SK-N-SH (cell line): ENCODE data around the gene LRIG1. TPM values are rescaled to one million over a fixed set of nuclear protein-coding genes. Genes with fewer than 3 reads are reported as not detected.

Experiments used
- CTCF ChIA-PET: fragments of 300-600, 350-600 bp; formaldehyde crosslinking; extraction: SDS; loops from one replicate; lab custom pipeline; 2021; lab: Yijun Ruan, JAX
- POLR2A ChIA-PET: fragments of 350-600 bp; sonication (Branson Sonifier 250); formaldehyde crosslinking; extraction: SDS; loops from one replicate; lab custom pipeline; 2020; ENCODE audit warnings: antibody characterized with exemption, inconsistent platforms; lab: Yijun Ruan, JAX
- DNase-seq: peaks from one replicate; pipeline ENCODE4 v3.0.0; 2012
- H2AFZ ChIP-seq: fragments of 200-600 bp; sonication (generic); 2 replicates; pipeline ENCODE4 v1.8.1; 2016; ENCODE audit warnings: antibody characterized with exemption, mild to moderate bottlenecking, low read depth
- H3F3A ChIP-seq: fragments of 200-600 bp; sonication (generic); replicated peaks from 2 replicates; pipeline ENCODE3; 2016; ENCODE audit warnings: antibody characterized with exemption, mild to moderate bottlenecking; ENCODE audit not compliant: insufficient read depth
- H3K27ac ChIP-seq, 2 experiments: fragments of 200-500 bp in 1 of 2; fragments of 200-600 bp in 1 of 2; sonication (Bioruptor generic) in 1 of 2; sonication (generic), shearing (Covaris generic) in 1 of 2; 2 replicates each; pipeline versions ENCODE4 v1.5.1 to v1.6.1; 2014 to 2016; ENCODE audit warnings: low read depth in 2 of 2, inconsistent platforms in 1 of 2, low read length in 1 of 2, mild to moderate bottlenecking in 1 of 2, mixed read lengths in 1 of 2
- H3K27me3 ChIP-seq: fragments of 200-600 bp; sonication (generic), shearing (Covaris generic); 2 replicates; pipeline ENCODE4 v1.6.1; 2016; ENCODE audit warnings: mixed run types; ENCODE audit not compliant: insufficient read depth
- H3K36me3 ChIP-seq, 2 experiments: fragments of 200-500 bp in 1 of 2; fragments of 200-600 bp in 1 of 2; sonication (Bioruptor generic) in 1 of 2; sonication (generic) in 1 of 2; replicated peaks in 1 of 2; 2 replicates each; pipeline versions ENCODE3 to v1.5.1; 2014 to 2016; ENCODE audit warnings: low read length in 1 of 2, mild to moderate bottlenecking in 1 of 2; ENCODE audit not compliant: insufficient read depth in 2 of 2, control insufficient read depth in 1 of 2
- H3K4me1 ChIP-seq, 2 experiments: fragments of 200-500 bp in 1 of 2; fragments of 200-600 bp in 1 of 2; sonication (Bioruptor generic) in 1 of 2; sonication (generic), shearing (Covaris generic) in 1 of 2; 2 replicates each; pipeline versions ENCODE4 v1.5.1 to v1.6.1; 2014 to 2016; ENCODE audit warnings: low read depth in 1 of 2, low read length in 1 of 2, mixed run types in 1 of 2; ENCODE audit not compliant: insufficient read depth in 2 of 2, control insufficient read depth in 1 of 2
- H3K4me2 ChIP-seq: fragments of 200-600 bp; sonication (generic), shearing (Covaris generic); 2 replicates; pipeline ENCODE4 v1.6.1; 2017; ENCODE audit warnings: mixed run types
- H3K4me3 ChIP-seq, 2 experiments: fragments of 200-500 bp in 1 of 2; fragments of 200-600 bp in 1 of 2; sonication (Bioruptor generic) in 1 of 2; sonication (generic), shearing (Covaris generic) in 1 of 2; 2 replicates each; pipeline versions ENCODE4 v1.5.1 to v1.8.1; 2014 to 2016; ENCODE audit warnings: low read depth in 2 of 2, inconsistent platforms in 1 of 2, low read length in 1 of 2, mild to moderate bottlenecking in 1 of 2, mixed read lengths in 1 of 2, moderate library complexity in 1 of 2
- H3K79me2 ChIP-seq: fragments of 200-600 bp; sonication (generic); 2 replicates; pipeline ENCODE4 v1.8.1; 2017; ENCODE audit warnings: mild to moderate bottlenecking; ENCODE audit not compliant: insufficient read depth
- H3K9ac ChIP-seq: fragments of 200-600 bp; sonication (generic); 2 replicates; pipeline ENCODE4 v1.6.1; 2017; ENCODE audit warnings: mixed run types
- H3K9me2 ChIP-seq: fragments of 200-600 bp; sonication (generic); 2 replicates; pipeline ENCODE4 v1.6.1; 2017; ENCODE audit warnings: mixed run types
- H3K9me3 ChIP-seq: fragments of 200-600 bp; sonication (generic); 2 replicates; pipeline ENCODE4 v1.6.1; 2017; ENCODE audit warnings: mixed run types, mild to moderate bottlenecking, moderate library complexity
- H4K20me1 ChIP-seq: fragments of 200-600 bp; sonication (generic); 2 replicates; pipeline ENCODE4 v1.6.1; 2017; ENCODE audit warnings: mild to moderate bottlenecking, mixed run types; ENCODE audit not compliant: insufficient read depth
- EP300 ChIP-seq, 2 experiments: IDR thresholded peaks; 2 replicates each; pipeline versions ENCODE4 v1.4.0 to v1.6.1; 2012; ENCODE audit warnings: borderline replicate concordance in 1 of 2, low read depth in 1 of 2, low read length in 1 of 2
- FOXM1 ChIP-seq: IDR thresholded peaks from 2 replicates; pipeline ENCODE4 v1.4.0; 2012; ENCODE audit warnings: low read depth, mild to moderate bottlenecking
- GABPA ChIP-seq: IDR thresholded peaks from 2 replicates; pipeline ENCODE4 v1.4.0; 2012; ENCODE audit warnings: low read depth, mild to moderate bottlenecking
- GATA2 ChIP-seq: sonication (generic); formaldehyde crosslinking; IDR thresholded peaks from 2 replicates; pipeline ENCODE4 v1.5.0; 2020; ENCODE audit warnings: mild to moderate bottlenecking, missing genetic modification reagents
- JUND ChIP-seq: IDR thresholded peaks from 2 replicates; pipeline ENCODE4 v1.4.0; 2012
- MEF2A ChIP-seq: IDR thresholded peaks from 2 replicates; pipeline ENCODE4 v1.4.0; 2012; ENCODE audit warnings: low read depth, borderline replicate concordance
- MXI1 ChIP-seq: IDR thresholded peaks from 2 replicates; pipeline ENCODE4 v1.6.1; 2012; ENCODE audit warnings: mild to moderate bottlenecking, low read depth, low read length, improper control_type of control experiment
- NFIC ChIP-seq: IDR thresholded peaks from 2 replicates; pipeline ENCODE4 v1.4.0; 2012; ENCODE audit warnings: borderline replicate concordance
- PBX3 ChIP-seq: IDR thresholded peaks from 2 replicates; pipeline ENCODE4; 2012
- POLR2AphosphoS5 ChIP-seq: IDR thresholded peaks from 2 replicates; pipeline ENCODE4 v1.6.1; 2012; ENCODE audit warnings: low read depth, low read length
- RAD21 ChIP-seq: IDR thresholded peaks from 2 replicates; pipeline ENCODE4 v1.6.1; 2012; ENCODE audit warnings: mild to moderate bottlenecking, low read length
- RFX5 ChIP-seq: IDR thresholded peaks from 2 replicates; pipeline ENCODE4 v1.6.1; 2012; ENCODE audit warnings: mild to moderate bottlenecking, improper control_type of control experiment, low read length
- SIN3A ChIP-seq: IDR thresholded peaks from 2 replicates; pipeline ENCODE4 v1.6.1; 2012; ENCODE audit warnings: low read depth, mild to moderate bottlenecking, low read length, moderate library complexity, borderline replicate concordance
- SMC3 ChIP-seq: IDR thresholded peaks from 2 replicates; pipeline ENCODE4 v1.6.1; 2012; ENCODE audit warnings: low read depth, low read length, improper control_type of control experiment
- TAF1 ChIP-seq: IDR thresholded peaks from 2 replicates; pipeline ENCODE4 v1.6.1; 2012; ENCODE audit warnings: low read depth, mild to moderate bottlenecking, low read length, moderate library complexity, borderline replicate concordance
- TCF12 ChIP-seq: IDR thresholded peaks from 2 replicates; pipeline ENCODE4 v1.4.0; 2012
- TEAD4 ChIP-seq: IDR thresholded peaks from 2 replicates; pipeline ENCODE4 v1.4.0; 2012; ENCODE audit warnings: mild to moderate bottlenecking, borderline replicate concordance; ENCODE audit not compliant: insufficient read depth
- USF1 ChIP-seq: IDR thresholded peaks from 2 replicates; pipeline ENCODE4 v1.4.0; 2012; ENCODE audit warnings: low read depth, borderline replicate concordance
- USF2 ChIP-seq: fragments of 150-350 bp; IDR thresholded peaks from 2 replicates; pipeline ENCODE4 v1.6.1; 2017; ENCODE audit warnings: antibody characterized with exemption, low read length, low read depth, borderline replicate concordance
- ZBTB33 ChIP-seq: IDR thresholded peaks from 2 replicates; pipeline ENCODE4 v1.4.0; 2012; ENCODE audit warnings: low read depth, borderline replicate concordance
- WGBS: methylation state at CpG from one replicate; pipeline ENCODE4 v1.1.6; 2017; ENCODE audit warnings: low lambda C conversion rate; 5-methylcytosine and 5-hydroxymethylcytosine counted together
- polyA plus RNA-seq, 3 experiments: library from polyadenylated mRNA; depleted of rRNA; stranded (reverse); fragments of >200 nt; gene quantifications; 2 replicates each; pipeline ENCODE4 v1.2.3, GENCODE V29; 2012

LRIG1 gene
- polyA plus RNA-seq, 1 of the 3 experiments (the other 2 are of a cell fraction) = 1.7 TPM

GRCh38 chr3:66493458-66494099 is 7.2 kb downstream of the LRIG1 start (continued):
- TF ChIP-seq EP300 (IDR thresholded peaks at IDR 0.05; ENCODE audit: borderline replicate concordance in 1 of 2, low read depth in 1 of 2, low read length in 1 of 2) (no peak), JUND (no peak), USF2 (no peak), TAF1 (no peak), USF1 (no peak)

- H3K4me3 ChIP-seq = no peak overlapping the region
- H3K9ac ChIP-seq = no peak overlapping the region
- POLR2A ChIA-PET = no interaction called here
- no peaks in the 10 kb centered on the region for H3K79me2 ChIP-seq
- no peaks in the 10 kb centered on the region for H4K20me1 ChIP-seq
- no peaks in the 10 kb centered on the region for H3K9me2 ChIP-seq
- DNase-seq = no peak
- WGBS = 76% methylated on average over 7 of the region's 7 CpGs
- H3K4me2 ChIP-seq = no peak overlapping the region
- H3K27me3 ChIP-seq = peaks cover 22% of the 10 kb centered on the region; the same call in 1 of the 2 replicates
- no peaks in the 10 kb centered on the region for H3K4me1 ChIP-seq
- H3K27ac ChIP-seq = no peak overlapping the region
- no peaks in the 10 kb centered on the region for H3K9me3 ChIP-seq
- no peak overlapping the region for H2AFZ ChIP-seq
- CTCF ChIA-PET = interaction anchor here (1.3 to 2.5 kb wide), 4 partner anchors 26 to 330 kb away, joined by 3 to 9 read pairs (median 4); no protein-coding TSS in a partner anchor
- TF ChIP-seq RFX5 = no peak
- TF ChIP-seq SIN3A = no peak
- no peak for TF ChIP-seq NFIC
- no peak for TF ChIP-seq RAD21
- H3K36me3 ChIP-seq = no peaks in the 10 kb centered on the region
- no peaks in the 10 kb centered on the region for H3F3A ChIP-seq
Measured at GRCh38 chr3:66492672-66493071, 8.2 kb downstream of the LRIG1 start.

- CTCF ChIA-PET = interaction anchor here (1.3 to 2.1 kb wide), 3 partner anchors 26 to 330 kb away, joined by 3 to 6 read pairs (median 3); no protein-coding TSS in a partner anchor
- Histone ChIP-seq H3K4me3 (no peak overlapping the region), H3K27me3 (peaks cover 22% of the 10 kb centered on the region; the same call in 1 of the 2 replicates), H3K36me3 (no peaks in the 10 kb centered on the region), H3K9me2 (no peaks in the 10 kb centered on the region), H3K27ac (no peak overlapping the region), H3K4me1 (no peaks in the 10 kb centered on the region), H3K9ac (no peak overlapping the region), H3K79me2 (no peaks in the 10 kb centered on the region), H2AFZ (no peak overlapping the region)
- 89% methylated on average over 3 of the region's 3 CpGs for WGBS
- no peak for DNase-seq
- TF ChIP-seq GATA2 (CRISPR knock-in tag) = no peak
- TF ChIP-seq MXI1 = no peak
- no peak for TF ChIP-seq POLR2AphosphoS5
- no peak for TF ChIP-seq ZBTB33
- no peak for TF ChIP-seq FOXM1
- no peak for TF ChIP-seq USF2
- no peak for TF ChIP-seq MEF2A
- TF ChIP-seq PBX3 = no peak
- no peak for TF ChIP-seq NFIC
- no peak for TF ChIP-seq TAF1
- TF ChIP-seq TEAD4 = no peak
- TF ChIP-seq TCF12 = no peak
- no peak for TF ChIP-seq GABPA
- TF ChIP-seq SMC3 = no peak
- TF ChIP-seq, all 33 proteins: peak for 0
- Histone ChIP-seq H3K9me3 (no peaks in the 10 kb centered on the region), H3K4me2 (no peak overlapping the region), H4K20me1 (no peaks in the 10 kb centered on the region), H3F3A (no peaks in the 10 kb centered on the region)
- POLR2A ChIA-PET = no interaction called here
Measured at GRCh38 chr3:66492071-66492470, 8.8 kb downstream of the LRIG1 start.
